ENCODE measurements around the gene PHEX. TPM values are rescaled to one million over a fixed set of nuclear protein-coding genes. Genes with fewer than 3 reads are reported as not detected.

PHEX gene
- total RNA-seq, 4 donors from 2014 or later = 0.52 to 1.2 (median 0.65) TPM

DNA sequence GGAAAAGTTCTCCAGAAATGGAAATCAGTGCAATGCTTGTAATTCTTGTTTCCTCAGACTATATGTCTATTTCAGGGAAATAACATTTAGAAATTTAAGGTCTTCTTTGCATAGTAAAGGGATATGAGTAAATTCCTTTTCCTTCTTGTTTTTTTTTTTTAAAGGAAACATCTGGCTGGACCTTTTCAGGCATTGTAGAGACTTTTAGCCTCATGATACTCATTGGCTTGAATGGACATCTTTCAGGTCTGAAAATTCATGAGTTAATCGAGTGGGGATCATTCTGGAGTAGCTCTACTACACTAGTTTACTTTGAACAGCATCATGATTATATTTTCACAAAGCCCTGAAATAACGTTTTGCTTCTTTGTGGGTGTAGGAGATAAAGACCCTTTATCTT, 152.0 kb downstream of the PHEX start:
- no peaks in the 10 kb centered on the region for H3K27me3 ChIP-seq
- H3K4me3 ChIP-seq = no peak overlapping the region
- no peak for DNase-seq (ENCODE audit: extremely low spot score)
- TF ChIP-seq EP300 (IDR thresholded peaks at IDR 0.05) (no peak), POLR2AphosphoS5 (IDR thresholded peaks at IDR 0.05) (no peak), POLR2A (IDR thresholded peaks at IDR 0.05; ENCODE audit: low read depth) (no peak)
- TF ChIP-seq, protein P1, sequence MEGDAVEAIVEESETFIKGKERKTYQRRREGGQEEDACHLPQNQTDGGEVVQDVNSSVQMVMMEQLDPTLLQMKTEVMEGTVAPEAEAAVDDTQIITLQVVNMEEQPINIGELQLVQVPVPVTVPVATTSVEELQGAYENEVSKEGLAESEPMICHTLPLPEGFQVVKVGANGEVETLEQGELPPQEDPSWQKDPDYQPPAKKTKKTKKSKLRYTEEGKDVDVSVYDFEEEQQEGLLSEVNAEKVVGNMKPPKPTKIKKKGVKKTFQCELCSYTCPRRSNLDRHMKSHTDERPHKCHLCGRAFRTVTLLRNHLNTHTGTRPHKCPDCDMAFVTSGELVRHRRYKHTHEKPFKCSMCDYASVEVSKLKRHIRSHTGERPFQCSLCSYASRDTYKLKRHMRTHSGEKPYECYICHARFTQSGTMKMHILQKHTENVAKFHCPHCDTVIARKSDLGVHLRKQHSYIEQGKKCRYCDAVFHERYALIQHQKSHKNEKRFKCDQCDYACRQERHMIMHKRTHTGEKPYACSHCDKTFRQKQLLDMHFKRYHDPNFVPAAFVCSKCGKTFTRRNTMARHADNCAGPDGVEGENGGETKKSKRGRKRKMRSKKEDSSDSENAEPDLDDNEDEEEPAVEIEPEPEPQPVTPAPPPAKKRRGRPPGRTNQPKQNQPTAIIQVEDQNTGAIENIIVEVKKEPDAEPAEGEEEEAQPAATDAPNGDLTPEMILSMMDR (IDR thresholded peaks at IDR 0.05) = no peak
- 48% methylated on average over 2 of the region's 2 CpGs for WGBS
- no peaks in the 10 kb centered on the region for H3K4me1 ChIP-seq
- intact Hi-C loops (cut with DNase I) = no loop called here
- H3K36me3 ChIP-seq = no peaks in the 10 kb centered on the region
- peaks cover 0 to 12% (median 0%) of the 10 kb centered on the region in 4 donors for H3K9me3 ChIP-seq
- H3K27ac ChIP-seq (replicated peaks in 1 of 4) = no peak overlapping the region

DNA sequence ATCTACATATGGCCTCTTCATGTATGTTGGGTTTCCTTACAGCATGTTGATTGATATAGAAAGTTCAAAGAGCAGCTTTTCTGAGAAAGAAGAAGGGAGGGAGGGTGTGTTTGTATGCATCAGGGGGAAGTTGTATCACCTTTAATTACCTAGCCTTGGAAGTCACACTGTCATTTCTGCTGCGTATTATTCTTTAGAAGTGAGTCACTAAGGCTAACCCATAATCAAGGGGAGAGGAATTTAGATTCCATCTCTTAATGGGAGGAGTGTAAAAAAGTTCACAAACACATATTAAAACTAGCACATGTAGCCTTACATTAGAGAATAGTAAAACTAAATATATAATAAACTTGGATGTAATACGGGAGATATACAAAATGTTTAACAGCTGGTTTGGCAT, 154.0 kb downstream of the PHEX start:
- no peak overlapping the region for H3K4me3 ChIP-seq
- TF ChIP-seq, protein P1 (IDR thresholded peaks at IDR 0.05) = no peak
- TF ChIP-seq POLR2AphosphoS5 (IDR thresholded peaks at IDR 0.05) = no peak
- no peak for TF ChIP-seq EP300 (IDR thresholded peaks at IDR 0.05)
- no peak for TF ChIP-seq POLR2A (IDR thresholded peaks at IDR 0.05; ENCODE audit: low read depth)
- no peak overlapping the region for H3K27ac ChIP-seq (replicated peaks in 1 of 4)
- WGBS = 97% methylated on average over 2 of the region's 2 CpGs
- intact Hi-C loops (cut with DNase I) = no loop called here
- no peaks in the 10 kb centered on the region for H3K4me1 ChIP-seq
- no peaks in the 10 kb centered on the region for H3K9me3 ChIP-seq
- no peak for DNase-seq (ENCODE audit: extremely low spot score)
- H3K27me3 ChIP-seq = no peaks in the 10 kb centered on the region
- no peaks in the 10 kb centered on the region for H3K36me3 ChIP-seq

DNA sequence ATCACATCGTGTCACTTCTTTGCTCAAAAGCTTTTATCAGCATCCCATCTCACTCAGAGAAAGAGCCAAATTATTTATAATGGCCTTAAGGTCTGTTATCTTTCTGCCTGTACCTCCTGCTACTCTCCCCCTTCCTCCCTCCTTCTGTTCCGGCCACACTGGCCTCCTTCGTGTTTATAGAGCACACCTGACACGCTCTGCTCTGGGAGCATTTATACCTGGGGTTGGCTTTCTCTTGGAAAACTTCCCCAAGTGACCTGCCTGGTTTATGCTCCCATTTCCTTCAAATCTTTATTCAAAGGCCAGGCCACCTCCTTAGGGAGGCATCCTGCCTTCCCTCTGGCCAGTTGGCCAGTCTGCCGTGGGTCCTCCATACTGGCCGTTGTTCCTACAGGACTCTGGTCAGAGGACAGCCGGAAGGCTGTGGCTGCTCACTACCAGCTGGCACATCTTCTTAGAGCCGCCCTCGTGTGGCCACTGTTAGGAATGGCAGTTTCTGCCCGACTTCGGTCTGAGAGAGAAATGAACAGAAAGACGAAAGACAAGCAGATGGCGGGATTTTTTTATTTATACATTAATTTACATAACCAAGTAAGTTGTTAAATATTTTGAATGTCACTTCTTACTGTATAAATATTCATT, 160.4 kb downstream of the PHEX start:
- Histone ChIP-seq H3K4me1 (peaks cover 0 to 3% (median 0%) of the 10 kb centered on the region in 4 donors), H3K4me3 (peak overlapping the region in 1 of 4 donors; percentile 18), H3K27me3 (no peaks in the 10 kb centered on the region), H3K36me3 (no peaks in the 10 kb centered on the region), H3K9me3 (no peaks in the 10 kb centered on the region), H3K27ac (replicated peaks in 1 of 4) (no peak overlapping the region)
- no peak for DNase-seq (ENCODE audit: extremely low spot score)
- 31% methylated on average over 13 of the region's 13 CpGs for WGBS
- intact Hi-C loops (cut with DNase I) = loop anchor here (5.0 kb wide), 1 partner anchor 55 kb away; no protein-coding TSS in a partner anchor
- TF ChIP-seq EP300 (IDR thresholded peaks at IDR 0.05) = no peak
- TF ChIP-seq, protein P1 (IDR thresholded peaks at IDR 0.05) = peak; percentile 68 to 77 (median 69)

DNA sequence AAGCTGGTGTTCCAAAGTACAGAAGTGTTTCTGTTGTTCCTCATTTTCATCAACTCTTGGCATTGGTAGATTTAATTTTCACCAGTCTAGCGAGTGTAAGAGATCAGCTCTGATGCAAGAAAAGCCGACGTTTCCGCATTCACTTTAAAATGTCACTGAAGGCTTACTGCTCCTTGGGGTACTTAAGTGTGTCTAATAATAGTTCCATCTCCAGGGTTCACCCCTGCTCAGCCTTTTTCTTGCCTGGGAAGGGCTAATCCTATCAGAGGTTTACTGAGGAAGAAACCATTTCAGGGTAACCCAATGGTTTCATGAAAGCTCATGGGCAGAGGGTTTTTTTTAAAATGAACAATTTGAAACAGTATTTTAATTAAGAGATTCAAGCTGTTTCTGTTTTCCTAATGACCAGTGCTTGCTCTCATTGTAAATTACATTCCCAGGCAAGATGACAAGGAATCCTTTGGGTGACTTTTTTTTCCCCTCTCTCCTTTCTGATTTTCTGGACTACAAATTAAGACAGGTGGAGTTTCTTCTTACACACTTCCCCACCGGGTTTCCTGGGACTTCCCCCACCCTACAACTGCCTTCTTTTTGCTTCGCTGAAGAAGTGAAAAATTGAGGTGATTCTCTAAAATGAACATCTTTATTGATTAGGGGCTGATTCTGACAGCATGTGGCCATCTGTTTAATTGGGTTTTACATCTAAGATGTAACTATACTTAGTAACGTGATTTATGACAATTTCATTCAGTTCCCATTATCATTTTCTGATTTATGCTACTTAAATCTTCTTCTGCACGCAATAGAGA, 161.9 kb downstream of the PHEX start:
- TF ChIP-seq POLR2AphosphoS5 (IDR thresholded peaks at IDR 0.05) (no peak), POLR2A (IDR thresholded peaks at IDR 0.05; ENCODE audit: low read depth) (no peak)
- TF ChIP-seq, protein P1 (IDR thresholded peaks at IDR 0.05) = no peak
- Histone ChIP-seq H3K4me1 (peaks cover 0 to 3% (median 0%) of the 10 kb centered on the region in 4 donors), H3K27me3 (no peaks in the 10 kb centered on the region), H3K9me3 (no peaks in the 10 kb centered on the region), H3K27ac (replicated peaks in 1 of 4) (no peak overlapping the region), H3K36me3 (no peaks in the 10 kb centered on the region), H3K4me3 (no peak overlapping the region)
- intact Hi-C loops (cut with DNase I) = loop anchor here (2.0 to 5.0 kb wide), 2 partner anchors 57 to 209 kb away; no protein-coding TSS in a partner anchor
- no peak for DNase-seq (ENCODE audit: extremely low spot score)
- 70% methylated on average over 8 of the region's 8 CpGs for WGBS

Measured in esophagus muscularis mucosa (tissue), 4 donors.